Esophagus squamous epithelium (tissue), 4 donors: Measurements from ENCODE around the gene CPLX1.

ENCODE experiments used
- CTCF ChIP-seq, 6 experiments: fragments of 450-650 bp in 4 of 6; fragments of 200-600 bp in 2 of 6; sonication (generic) in 2 of 6; IDR thresholded peaks; one replicate each; pipeline ENCODE4 v1.5.1; 2016 to 2019; ENCODE audit warnings: antibody characterized with exemption in 6 of 6, mild to moderate bottlenecking in 4 of 6, moderate library complexity in 4 of 6
- POLR2A ChIP-seq, 4 donors: fragments of 450-650 bp; IDR thresholded peaks; one replicate each; pipeline ENCODE4 v1.6.1; 2017; ENCODE audit warnings: antibody characterized with exemption in 4 of 4, mild to moderate bottlenecking in 4 of 4, moderate library complexity in 3 of 4

- no peak for TF ChIP-seq CTCF (IDR thresholded peaks at IDR 0.05)
- TF ChIP-seq POLR2A (IDR thresholded peaks at IDR 0.05) = no peak
These were observed 12.0 kb downstream of the CPLX1 start for GRCh38 chr4:813900-814299.
